GM19438 (cell line): Measurements from ENCODE around the gene MORF4L1.
"Not testable (repeated sequence)": the region's sequence is repeated elsewhere in the genome, so short reads cannot be mapped to it uniquely, and the experiment has no call there.

ENCODE experiments used
- ATAC-seq: cut with Tn5 transposase; IDR thresholded peaks from one replicate; pipeline ENCODE4 v1.9.1; 2021; ENCODE audit warnings: low read depth; ENCODE audit not compliant: unreplicated experiment

Gene MORF4L1

DNA sequence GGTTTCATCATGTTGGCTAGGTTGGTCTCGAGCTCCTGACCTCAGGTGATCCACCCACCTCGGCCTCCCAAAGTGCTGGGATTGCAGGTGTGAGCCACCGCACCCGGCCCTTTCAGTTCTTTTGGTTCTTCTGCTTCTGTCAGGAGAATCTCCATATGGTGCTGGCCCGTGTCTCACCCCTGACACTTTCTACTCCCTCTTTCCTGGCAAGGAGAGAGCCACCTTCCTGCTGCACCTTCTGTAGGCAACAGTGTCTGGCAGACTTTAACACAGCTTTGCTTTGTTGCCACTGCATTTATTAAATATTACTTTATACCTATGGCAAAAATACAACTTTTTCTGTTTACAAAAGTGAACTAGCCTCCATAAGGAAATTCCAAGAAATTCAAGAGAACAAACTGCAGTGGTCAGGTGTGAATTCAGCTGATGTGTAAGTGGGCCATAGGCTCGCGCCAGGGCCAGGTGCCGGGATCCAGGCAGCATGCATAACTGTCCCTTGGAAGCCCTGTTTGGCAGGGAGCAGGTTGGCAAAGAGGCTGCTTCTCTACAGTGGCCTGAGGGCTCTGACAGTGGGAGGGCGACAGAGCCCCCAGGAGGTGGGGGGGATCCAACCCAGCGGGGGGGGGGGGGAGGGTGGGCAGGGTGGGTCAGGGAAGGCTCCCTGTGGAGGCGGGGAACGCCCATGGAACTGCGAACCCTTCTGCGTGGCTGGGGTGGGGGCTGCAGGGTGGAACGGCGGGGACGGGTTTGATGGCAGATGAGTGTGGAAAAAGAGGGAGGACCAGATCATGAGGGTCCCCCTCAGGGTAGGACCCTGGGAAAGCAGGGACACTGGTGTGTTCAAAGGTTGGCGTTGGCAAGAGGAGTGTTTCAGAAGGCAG lies 51.0 kb downstream of the MORF4L1 start:
- no peak for ATAC-seq

DNA sequence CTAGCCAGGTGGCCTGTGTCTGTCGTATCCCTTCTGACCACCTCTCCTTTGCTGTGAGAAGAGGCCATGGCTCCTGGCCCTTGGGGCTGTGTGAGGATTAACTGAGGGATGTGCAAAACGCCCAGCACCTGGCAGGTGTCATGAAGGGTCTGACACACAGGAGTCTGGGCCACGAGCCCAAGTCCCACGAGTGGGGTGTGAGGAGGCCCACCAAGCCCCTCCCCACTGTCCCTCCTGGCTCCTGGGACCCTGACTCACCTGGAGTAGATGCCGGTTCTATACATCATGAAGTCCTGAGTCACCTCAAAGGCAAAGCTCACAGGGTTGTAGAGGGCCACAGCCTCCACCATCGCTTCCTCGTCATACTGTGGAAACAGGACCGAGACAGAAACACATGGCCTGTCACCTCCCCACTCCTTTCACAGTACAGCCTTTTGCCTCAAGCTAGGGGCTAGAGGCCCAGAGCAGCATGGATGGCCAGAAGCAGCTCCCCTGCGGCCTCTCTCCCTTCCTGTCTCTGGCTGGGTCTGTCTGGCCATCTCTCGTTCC lies 52.5 kb downstream of the MORF4L1 start:
- ATAC-seq, result no peak

DNA sequence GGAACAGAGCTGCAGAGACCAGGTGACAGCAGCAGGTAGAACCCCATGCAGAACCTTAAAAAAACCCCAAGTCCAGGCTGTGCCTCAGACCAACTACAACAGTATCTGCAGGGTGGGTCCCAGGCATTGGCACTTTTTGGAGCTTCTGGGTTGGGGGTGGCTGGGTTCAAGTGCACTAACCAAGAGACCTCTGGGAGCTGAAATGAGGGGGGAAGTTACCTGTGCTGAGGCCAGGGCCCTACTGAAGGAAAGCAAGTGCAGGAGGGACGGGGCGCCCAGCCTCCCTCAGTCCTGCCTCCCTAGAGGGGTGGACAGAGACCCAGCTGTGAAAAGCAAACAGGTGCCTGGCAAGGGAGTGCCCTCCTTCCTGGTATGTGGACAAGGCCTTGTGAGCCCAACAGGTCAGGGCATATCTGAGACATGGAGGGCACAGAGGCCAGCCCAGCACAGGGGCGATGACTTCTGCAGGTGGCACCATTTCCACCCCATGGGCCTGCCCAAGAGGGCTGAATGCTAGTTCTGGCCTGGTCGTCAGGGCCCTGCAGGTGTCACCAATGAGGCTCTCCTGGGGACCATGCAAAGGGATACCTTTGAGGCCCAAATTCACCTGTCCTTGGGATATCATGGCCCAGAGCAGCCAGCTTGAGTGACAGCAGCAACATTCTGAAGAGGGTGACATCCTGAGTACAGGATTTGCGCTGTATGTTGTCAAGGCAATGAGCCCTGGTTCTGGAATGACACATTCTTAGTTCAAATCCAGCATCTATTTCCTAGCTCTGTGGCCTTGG lies 53.5 kb downstream of the MORF4L1 start:
- ATAC-seq, result no peak

DNA sequence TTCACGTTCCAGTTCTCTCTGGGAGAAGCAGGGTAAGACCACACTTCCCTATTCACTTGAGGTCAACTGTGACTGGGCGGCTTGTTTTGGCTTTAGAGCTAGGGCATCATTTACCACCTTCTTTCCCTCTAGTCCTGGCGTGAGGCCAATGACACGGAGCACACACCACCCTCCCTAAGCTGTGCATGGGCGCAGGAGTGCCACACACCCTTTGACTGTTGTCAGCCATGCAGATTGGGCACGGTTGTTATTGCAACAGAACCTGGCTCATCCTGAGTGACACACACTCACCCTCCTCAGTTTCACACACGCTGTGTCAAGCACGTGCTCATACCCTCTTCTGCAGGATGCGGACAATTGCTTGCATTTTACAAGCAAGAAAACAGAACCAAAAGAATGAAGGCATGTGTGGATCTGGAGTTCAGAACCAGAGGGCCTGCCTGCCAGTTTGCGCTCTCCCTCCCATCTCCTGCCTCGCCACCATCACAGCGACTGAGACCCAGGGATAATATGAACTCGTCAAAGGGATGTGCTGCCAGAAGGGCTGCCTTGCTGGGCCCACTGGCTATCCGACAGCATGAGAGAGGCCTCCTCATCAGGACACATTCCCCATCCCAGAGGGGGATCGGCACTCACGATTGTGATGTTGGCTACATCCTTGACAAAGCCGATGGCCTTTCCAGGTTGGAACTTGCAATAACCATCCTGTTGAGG lies 54.5 kb downstream of the MORF4L1 start:
- ATAC-seq, result no peak

DNA sequence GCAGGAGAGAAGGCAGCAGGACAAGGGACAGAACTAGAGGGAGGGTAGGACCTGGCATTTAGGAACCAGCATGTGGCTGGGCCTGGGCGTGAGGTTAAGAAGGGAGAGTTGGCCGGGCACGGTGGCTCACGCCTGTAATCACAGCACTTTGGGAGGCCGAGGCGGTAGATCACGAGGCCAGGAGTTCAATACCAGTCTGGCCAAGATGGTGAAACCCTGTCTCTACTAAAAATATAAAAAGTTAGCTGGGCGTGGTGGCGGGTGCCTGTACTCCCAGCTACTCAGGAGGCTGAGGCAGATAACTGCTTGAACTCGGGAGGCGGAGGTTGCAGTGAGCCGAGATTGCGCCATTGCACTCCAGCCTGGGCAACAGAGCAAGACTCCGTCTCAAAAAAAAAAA lies 55.5 kb downstream of the MORF4L1 start:
- not testable (repeated sequence) for ATAC-seq

DNA sequence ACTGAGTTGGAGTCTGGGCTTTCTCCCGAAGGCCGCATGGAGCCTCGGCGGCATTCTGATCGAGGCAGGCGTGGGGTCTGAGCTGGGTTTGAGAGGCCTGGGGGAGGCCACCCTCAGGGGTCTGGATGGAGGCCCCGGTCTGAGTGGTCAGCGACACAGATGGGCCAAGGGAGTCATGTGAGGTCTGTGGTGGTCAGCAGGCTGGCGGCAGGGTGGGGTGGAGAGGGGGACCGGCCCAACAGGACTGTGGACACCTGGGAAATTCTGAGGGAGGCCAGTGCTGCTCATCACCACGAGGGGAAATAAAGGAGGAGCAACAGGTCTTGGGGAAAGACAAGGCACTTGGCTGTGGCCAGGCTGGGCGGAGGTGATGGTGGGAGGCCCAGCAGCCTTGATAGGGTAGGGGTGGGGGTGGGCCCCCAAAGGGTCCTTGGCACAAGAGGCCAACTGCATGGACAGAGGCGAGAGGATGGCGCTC lies 56.0 kb downstream of the MORF4L1 start:
- no peak for ATAC-seq

DNA sequence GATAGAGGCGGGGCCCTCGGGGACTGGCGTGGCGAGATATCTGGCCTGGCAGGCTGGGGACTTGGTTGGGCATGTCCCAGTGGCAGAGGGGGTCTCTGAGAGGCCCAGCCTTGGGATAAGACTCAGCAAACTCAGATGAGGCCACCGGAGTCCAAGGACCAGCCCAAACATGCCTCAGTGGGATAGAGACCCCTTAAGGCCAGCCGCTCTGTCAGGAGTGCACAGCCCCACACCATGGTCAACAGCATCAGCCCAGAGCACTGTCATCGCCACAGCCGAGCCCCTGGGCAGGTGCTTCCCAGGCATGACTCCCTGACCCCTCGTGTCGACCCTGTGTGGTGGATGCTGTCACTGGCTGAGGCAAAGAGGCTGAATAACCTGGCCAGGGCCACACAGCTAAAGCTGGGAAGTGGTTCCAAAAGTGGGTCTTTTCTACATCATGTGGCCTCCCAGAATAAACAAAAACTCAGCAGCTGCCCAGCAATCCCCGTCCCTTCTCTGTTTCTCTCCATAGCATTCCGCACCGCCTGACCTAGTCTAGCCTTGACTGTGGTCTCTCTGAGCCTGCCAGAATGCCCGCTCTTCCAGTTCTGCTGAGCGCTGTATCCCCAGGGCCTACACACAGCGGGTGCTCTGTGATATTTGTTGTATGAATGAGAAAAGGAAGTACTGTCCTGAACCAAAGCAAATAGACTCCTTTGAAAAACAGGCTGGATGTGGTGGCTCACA lies 57.0 kb downstream of the MORF4L1 start:
- ATAC-seq, result no peak

DNA sequence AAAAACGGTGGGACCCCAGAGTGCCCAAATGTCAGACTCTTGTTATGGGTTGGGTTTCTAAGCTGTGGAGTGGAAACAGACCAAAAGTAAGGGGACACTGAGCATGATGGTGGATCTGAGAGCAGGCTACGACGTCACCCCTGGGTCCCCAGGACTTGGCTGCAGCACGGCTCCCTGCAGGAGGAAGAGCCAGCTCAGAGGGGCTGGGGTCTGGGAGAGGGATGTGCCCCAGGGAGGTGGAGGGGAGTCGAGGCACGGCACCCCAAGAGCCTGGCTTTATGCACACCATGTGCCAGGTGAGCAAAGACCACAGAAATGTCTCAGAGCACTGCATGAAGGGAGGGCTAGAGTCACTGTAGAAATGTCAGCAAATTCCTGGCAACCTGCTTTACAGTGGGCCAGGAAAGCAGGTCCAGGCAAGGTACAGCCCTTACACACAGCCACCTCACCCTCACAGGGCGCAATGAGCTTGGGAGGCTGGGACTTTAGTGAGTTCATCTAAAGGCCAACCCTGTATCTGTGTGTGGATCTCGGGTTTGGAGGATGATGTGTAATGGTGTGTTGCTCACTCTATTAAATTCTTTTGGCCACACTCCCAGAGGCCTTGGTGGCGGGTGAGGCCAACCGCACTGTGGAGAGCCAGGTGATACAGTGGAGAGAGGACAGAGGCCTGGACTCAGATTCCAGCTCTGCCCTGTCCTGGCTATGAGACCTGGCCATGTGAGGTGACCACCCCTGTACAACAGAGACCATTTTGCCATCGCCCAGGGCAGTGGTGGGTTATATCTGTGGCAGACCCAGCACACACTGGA lies 58.1 kb downstream of the MORF4L1 start:
- no peak for ATAC-seq

DNA sequence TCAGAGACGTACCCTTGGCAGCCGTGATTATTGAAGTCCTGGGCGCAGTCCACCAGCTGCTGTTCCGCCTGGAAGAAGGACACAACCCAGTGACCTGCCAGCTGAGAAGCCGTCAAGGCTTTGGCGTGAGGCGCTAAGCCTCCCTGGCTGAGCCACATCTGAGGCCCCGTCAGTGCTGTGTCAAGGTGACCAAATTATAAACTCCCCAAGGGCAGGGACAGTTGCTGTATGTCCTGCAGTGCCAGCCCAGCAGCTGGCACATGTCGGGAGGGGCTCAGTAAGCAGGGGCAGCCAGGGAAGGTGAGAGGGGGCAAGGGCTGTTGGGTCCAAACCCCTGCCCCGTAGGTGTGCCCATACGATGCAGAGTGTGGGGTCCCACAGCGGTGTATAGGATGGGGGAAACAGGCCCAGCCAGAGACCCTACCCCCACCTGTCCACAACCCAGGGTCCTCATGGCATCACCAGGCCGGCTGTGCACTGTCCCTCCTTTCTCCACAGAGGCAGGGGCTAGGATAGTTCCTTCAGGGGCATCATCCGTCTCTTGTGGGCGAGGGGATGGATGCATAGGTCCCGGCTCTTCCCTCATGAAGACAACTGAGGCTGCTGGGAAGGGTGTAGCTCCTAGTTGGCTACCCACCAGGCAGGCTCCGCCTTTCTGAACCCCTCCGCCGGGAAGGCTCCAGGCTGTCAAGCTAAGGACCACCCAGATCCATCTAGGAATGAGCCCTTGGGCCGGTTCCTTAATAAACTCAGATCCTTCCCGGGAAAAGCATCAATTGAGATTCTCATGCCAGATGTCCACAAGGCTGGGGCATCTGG lies 59.0 kb downstream of the MORF4L1 start:
- no peak for ATAC-seq

DNA sequence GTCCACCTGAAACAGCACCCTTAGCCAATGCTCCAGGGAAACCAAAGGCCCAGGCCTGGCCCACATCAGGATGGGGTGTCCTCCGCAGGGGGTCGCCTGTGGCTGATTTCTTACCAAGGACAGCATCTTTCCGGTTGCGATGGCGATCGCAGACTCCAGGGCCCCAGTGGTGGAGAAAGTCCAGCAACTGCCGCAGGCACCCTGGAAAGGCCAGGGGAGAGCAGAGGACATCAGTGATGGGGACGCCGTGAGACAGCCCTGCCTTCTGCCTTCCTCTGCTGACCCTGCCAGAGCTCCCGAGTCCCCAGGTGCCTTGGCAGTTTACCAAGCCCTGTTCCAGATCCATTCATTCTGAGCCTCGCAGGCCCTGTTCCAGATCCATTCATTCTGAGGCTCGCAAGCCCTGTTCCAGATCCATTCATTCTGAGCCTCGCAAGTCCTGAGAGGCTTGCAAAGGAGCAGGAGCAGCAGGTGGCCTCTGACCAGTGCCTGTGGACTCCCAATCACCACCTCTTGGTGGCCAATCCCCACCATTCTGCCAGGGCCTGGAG lies 59.6 kb downstream of the MORF4L1 start:
- no peak for ATAC-seq

DNA sequence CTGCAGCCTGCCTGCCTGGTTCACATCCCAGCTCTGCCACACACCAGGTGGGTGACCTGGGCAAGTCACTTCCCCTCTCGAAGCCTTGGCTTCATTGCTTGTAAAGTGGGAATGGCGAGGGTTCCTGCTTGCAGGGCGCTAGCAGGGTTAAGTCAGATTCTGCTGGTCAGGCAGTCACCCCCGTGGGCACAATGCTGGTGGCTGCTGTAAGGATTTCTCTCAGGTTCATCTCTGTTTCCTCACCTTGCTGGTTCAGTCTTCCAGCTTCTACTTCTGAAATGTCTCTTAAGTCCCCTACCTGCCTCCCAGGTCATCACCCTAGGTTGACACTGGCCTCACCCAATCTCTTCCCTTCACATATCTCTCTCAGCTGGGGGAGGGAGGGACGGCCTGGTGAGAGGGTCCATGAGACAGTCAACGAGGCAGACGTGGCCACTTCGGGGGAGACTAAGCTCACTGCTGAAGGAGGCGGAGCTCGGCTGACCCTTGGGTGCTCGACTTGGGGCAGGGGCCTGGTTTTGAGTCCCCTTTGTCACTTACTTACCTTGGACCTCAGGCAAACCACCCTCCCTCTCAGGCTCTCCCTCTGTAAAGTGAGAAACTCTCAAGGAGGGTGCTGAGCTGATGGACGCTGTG lies 60.6 kb downstream of the MORF4L1 start:
- ATAC-seq, result no peak

DNA sequence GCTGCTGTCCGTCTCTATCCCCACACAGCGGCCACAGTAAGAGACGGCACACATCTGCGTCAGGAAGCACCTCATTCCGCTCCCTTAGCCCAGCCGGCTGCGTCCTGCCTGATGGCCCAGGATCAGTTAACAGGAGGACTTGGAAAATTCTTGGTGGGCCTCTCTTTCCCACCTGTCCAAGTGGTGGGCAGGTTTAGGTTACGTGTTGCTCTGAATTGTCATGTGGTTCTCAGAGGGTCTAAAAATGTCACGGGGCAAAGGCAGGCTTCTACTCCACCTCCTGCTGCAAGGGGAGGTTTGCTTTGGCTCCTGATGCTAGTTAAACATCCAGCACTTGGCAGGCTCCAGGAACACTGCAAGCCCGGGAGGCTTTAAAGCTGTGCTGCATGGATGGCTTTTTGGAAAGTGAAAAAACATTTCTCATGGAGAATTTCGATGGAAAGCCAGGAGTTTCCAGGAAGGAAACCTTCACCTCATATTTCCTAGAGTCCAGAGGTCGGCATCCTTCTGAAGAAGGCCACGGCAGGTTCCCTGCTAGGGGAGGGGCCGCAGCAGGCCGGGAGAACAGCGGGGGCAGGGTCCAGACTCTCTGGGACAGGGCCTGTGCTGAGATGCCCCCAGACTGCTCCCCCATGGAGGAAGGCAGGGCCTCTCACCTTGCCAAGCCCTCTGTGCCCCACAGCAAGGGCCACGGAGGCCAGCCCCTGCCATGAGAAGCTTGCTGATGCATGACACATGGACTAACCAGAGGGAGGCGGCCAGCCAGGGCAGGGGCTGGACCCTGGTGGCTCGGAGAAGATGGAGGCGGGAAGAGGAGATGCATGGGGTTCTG lies 61.3 kb downstream of the MORF4L1 start:
- no peak for ATAC-seq

DNA sequence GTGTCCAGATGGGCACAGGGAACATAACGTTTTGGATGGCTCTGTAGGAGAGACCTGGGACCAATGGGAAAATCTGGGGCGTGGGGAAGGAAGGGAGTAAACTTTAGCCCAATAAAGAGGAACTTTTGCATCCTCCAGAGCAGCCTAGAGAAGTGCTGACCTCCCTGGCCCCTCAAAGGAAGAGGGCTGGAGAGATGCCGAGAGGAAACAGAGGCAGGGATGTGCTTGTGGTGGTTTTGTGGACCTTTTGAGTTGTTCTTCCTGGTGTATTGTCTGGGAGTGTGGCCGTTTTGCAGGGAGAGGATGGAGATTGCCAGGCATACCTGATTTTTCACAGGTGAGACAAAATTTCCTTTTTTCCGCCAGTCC lies 61.9 kb downstream of the MORF4L1 start:
- ATAC-seq, result no peak

DNA sequence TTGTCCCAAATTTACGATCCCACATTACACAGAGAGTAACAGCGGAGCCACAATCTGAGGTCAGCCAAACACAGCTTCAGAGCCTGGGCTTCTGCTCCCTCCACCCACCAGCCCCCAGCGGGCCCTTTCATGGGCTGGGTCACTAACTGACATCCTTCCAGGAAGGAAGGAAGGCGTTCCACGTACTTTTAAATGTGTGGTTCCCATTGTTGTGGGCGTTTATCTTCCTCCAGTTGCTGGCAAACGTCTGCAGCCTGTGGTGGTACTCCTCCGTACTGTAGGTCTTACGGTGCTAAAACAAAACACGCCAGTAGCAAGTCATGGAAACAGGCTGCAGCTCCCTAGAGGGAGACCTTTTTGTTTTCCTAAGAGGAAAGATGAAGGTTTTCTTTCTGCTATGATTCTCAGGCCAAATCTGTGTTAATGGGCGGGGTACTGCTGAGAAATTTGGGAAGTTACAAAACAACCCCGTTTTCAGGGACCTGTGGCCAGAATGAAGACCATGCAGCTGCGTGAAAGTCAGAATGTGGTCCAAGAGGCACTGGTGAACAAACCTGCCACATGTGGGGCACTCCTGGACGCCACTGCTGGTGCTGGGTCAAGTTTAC lies 64.5 kb downstream of the MORF4L1 start:
- ATAC-seq, result no peak

DNA sequence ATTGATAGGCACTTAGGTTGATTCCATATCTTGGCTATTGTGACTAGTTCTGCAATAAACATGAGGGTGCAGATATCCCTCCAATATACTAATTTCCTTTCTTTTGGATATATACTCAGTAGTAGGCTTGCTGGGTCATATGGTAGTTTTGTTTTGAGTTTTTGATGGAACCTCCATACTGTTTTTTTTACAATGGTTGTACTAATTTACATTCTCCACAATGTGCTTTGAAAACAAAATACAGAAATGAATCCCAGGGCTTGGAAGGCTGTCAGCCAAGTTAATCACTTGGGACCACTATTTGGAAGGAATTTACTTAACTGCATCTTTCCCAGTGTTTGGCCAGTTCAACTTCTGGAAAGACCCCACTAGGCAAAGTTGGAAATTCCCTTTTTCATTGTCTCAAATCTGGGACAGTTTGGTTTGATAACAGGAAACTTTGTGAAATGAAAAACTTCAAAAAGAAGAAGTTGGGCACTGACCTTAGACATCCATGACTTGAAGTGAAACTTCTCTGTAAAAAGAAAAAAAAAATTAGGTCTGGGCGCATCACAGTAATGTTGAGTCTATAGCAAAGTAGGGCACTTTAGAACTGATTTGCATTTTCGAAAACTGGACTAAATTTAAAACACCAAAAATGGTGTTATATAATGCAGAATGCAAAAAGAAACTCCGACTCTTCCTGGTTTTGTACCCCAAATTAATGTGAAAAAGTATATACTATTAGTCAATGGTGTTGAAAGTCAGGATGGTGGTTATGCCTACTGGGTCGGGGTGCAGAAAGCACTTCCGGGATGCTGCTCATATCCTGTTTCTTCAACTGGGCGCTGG lies 66.2 kb downstream of the MORF4L1 start:
- peak; percentile 47 for ATAC-seq

DNA sequence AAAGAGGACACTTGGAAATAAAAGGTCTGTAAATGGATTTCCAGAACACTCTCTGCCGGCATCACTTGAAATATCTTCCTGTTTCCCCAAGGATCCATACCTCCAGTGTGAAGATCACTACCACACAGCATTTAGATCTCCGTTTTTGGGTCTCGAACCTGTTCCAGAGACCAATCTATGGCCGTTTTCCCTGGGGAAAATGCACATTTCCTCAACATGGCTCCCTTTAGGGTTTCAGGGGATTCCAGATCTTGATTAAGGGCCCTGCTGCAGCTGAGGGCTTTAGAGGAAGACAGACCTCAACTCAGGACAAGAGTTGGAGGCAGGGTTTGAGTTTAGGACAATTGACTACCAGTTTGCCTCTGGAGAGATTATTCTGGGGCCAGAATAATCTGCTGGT lies 70.1 kb downstream of the MORF4L1 start:
- no peak for ATAC-seq
